H1 (cell line): ENCODE data around the gene GPR26. TPM values are rescaled to one million over a fixed set of nuclear protein-coding genes. Genes with fewer than 3 reads are reported as not detected.
A peak's percentile ranks its signal among the peaks of the same experiment; 100 is the strongest.

ENCODE experiments used
- CTCF ChIA-PET: fragments of 300-600 bp; sonication (Branson Sonifier 250); formaldehyde crosslinking; loops from one replicate; lab custom pipeline; 2021; ENCODE audit not compliant: partially characterized antibody; lab: Charles Lee
- POLR2A ChIA-PET: fragments of 300-600 bp; sonication (Branson Sonifier 250); formaldehyde crosslinking; loops from one replicate; lab custom pipeline; 2021; ENCODE audit warnings: inconsistent platforms; ENCODE audit not compliant: partially characterized antibody; lab: Charles Lee
- DNase-seq, 2 experiments: peaks; one replicate each; pipeline versions ENCODE4 v3.0.0 to v3.0.0-alpha.2; 2010 to 2022; ENCODE audit warnings: low spot score in 2 of 2, low read depth in 1 of 2, mixed read lengths in 1 of 2
- FAIRE-seq: peaks from 2 replicates; lab custom pipeline; 2011; peaks lifted over from hg19 to GRCh38; lab: Jason Lieb, UNC
- H2AFZ ChIP-seq: 2 replicates; pipeline ENCODE4 v1.8.1; 2012; ENCODE audit warnings: low read length, inconsistent platforms
- H2AK5ac ChIP-seq: 2 replicates; pipeline ENCODE4 v1.6.1; 2013; ENCODE audit warnings: low read depth, low read length
- H2BK120ac ChIP-seq: replicated peaks from 2 replicates; pipeline ENCODE3; 2013; ENCODE audit warnings: low read depth, low read length, inconsistent platforms
- H2BK12ac ChIP-seq: 2 replicates; pipeline ENCODE4 v1.6.1; 2013; ENCODE audit warnings: low read depth, low read length
- H2BK15ac ChIP-seq: 2 replicates; pipeline ENCODE4 v1.6.1; 2013; ENCODE audit warnings: low read length
- H2BK20ac ChIP-seq: 2 replicates; pipeline ENCODE4 v1.6.1; 2013; ENCODE audit warnings: low read length
- H2BK5ac ChIP-seq: 2 replicates; pipeline ENCODE4 v1.6.1; 2013; ENCODE audit warnings: low read depth, low read length
- H3K14ac ChIP-seq: 2 replicates; pipeline ENCODE4 v1.6.1; 2013; ENCODE audit warnings: inconsistent platforms; ENCODE audit not compliant: insufficient read length
- H3K18ac ChIP-seq: 2 replicates; pipeline ENCODE4 v1.6.1; 2013; ENCODE audit warnings: low read length; ENCODE audit errors: extremely low read depth
- H3K23ac ChIP-seq: 2 replicates; pipeline ENCODE4 v1.6.1; 2013; ENCODE audit warnings: inconsistent platforms; ENCODE audit not compliant: insufficient read length
- H3K23me2 ChIP-seq: 2 replicates; pipeline ENCODE4 v1.6.1; 2013; ENCODE audit warnings: low read depth, low read length
- H3K27ac ChIP-seq: 2 replicates; pipeline ENCODE4 v1.6.1; 2011; ENCODE audit warnings: low read depth, low read length, inconsistent platforms
- H3K27me3 ChIP-seq, 4 experiments: replicated peaks in 1 of 4; 1 replicate in 1 of 4; 2 replicates in 3 of 4; pipeline versions ENCODE4 v1.6.1 to v1.8.1; 2011 to 2013; ENCODE audit warnings: low read length in 3 of 4, mild to moderate bottlenecking in 3 of 4, inconsistent platforms in 2 of 4, mixed read lengths in 2 of 4, moderate library complexity in 1 of 4; ENCODE audit not compliant: control insufficient read depth in 3 of 4, insufficient read depth in 3 of 4; ENCODE audit errors: extremely low read depth in 1 of 4
- H3K36me3 ChIP-seq, 4 experiments: 2 replicates each; pipeline versions ENCODE4 v1.6.1 to v1.8.1; 2011 to 2013; ENCODE audit warnings: mild to moderate bottlenecking in 4 of 4, low read length in 3 of 4, moderate library complexity in 2 of 4, control low read depth in 1 of 4, inconsistent platforms in 1 of 4; ENCODE audit not compliant: insufficient read depth in 4 of 4, control insufficient read depth in 2 of 4
- H3K4ac ChIP-seq: replicated peaks from 2 replicates; pipeline ENCODE3; 2013; ENCODE audit warnings: low read length, low read depth, mixed read lengths, inconsistent platforms; ENCODE audit not compliant: insufficient read length
- H3K4me1 ChIP-seq, 4 experiments: replicated peaks in 1 of 4; 1 replicate in 1 of 4; 2 replicates in 3 of 4; pipeline versions ENCODE4 v1.6.1 to v1.8.1; 2011 to 2013; ENCODE audit warnings: low read length in 3 of 4, inconsistent platforms in 2 of 4, mixed read lengths in 1 of 4; ENCODE audit not compliant: insufficient read depth in 4 of 4, control insufficient read depth in 3 of 4
- H3K4me2 ChIP-seq, 2 experiments: 2 replicates each; pipeline versions ENCODE4 v1.6.1 to v1.8.1; 2011 to 2013; ENCODE audit warnings: low read depth in 2 of 2, low read length in 2 of 2, control low read depth in 1 of 2, inconsistent platforms in 1 of 2, mild to moderate bottlenecking in 1 of 2; ENCODE audit not compliant: insufficient read depth in 1 of 2
- H3K4me3 ChIP-seq, 4 experiments: fragments of 200-600, 300-600 bp in 1 of 4; sonication (generic), shearing (Covaris generic), sonication (Bioruptor Twin) in 1 of 4; 2 replicates each; pipeline versions ENCODE4 v1.5.1 to v1.8.1; 2011 to 2016; ENCODE audit warnings: low read length in 4 of 4, low read depth in 3 of 4, control low read depth in 2 of 4, inconsistent platforms in 2 of 4, mild to moderate bottlenecking in 2 of 4, mixed read lengths in 1 of 4, moderate library complexity in 1 of 4; ENCODE audit not compliant: insufficient read depth in 2 of 4; ENCODE audit errors: extremely low read depth in 1 of 4
- H3K56ac ChIP-seq: replicated peaks from 2 replicates; pipeline ENCODE3; 2013; ENCODE audit warnings: low read depth, mild to moderate bottlenecking, mixed read lengths, low read length, inconsistent platforms; ENCODE audit not compliant: insufficient read length
- H3K79me1 ChIP-seq: 2 replicates; pipeline ENCODE4 v1.6.1; 2013; ENCODE audit warnings: low read depth, low read length, control low read depth
- H3K79me2 ChIP-seq, 2 experiments: 2 replicates each; pipeline versions ENCODE4 v1.6.1 to v1.8.1; 2012 to 2013; ENCODE audit warnings: low read length in 2 of 2, mild to moderate bottlenecking in 2 of 2, inconsistent platforms in 1 of 2; ENCODE audit not compliant: insufficient read depth in 2 of 2, control insufficient read depth in 1 of 2
- H3K9ac ChIP-seq, 4 experiments: replicated peaks in 1 of 4; 1 replicate in 1 of 4; 2 replicates in 3 of 4; pipeline versions ENCODE4 v1.6.1 to v1.8.1; 2011 to 2013; ENCODE audit warnings: low read depth in 3 of 4, low read length in 3 of 4, control low read depth in 2 of 4, mild to moderate bottlenecking in 2 of 4, moderate library complexity in 2 of 4, inconsistent platforms in 1 of 4; ENCODE audit errors: extremely low read depth in 1 of 4
- H3K9me3 ChIP-seq, 2 experiments: 2 replicates each; pipeline versions ENCODE4 v1.6.1 to v1.8.1; 2012 to 2013; ENCODE audit warnings: mild to moderate bottlenecking in 2 of 2, moderate library complexity in 2 of 2, control low read depth in 1 of 2, inconsistent platforms in 1 of 2, low read depth in 1 of 2, low read length in 1 of 2, mixed read lengths in 1 of 2; ENCODE audit not compliant: insufficient read depth in 2 of 2
- H4K20me1 ChIP-seq, 2 experiments: replicated peaks in 1 of 2; 2 replicates each; pipeline versions ENCODE3 to v1.8.1; 2011 to 2013; ENCODE audit warnings: inconsistent platforms in 2 of 2, low read length in 2 of 2, mild to moderate bottlenecking in 1 of 2; ENCODE audit not compliant: insufficient read depth in 2 of 2, control insufficient read depth in 1 of 2
- H4K5ac ChIP-seq: 2 replicates; pipeline ENCODE4 v1.6.1; 2013; ENCODE audit warnings: low read length, low read depth, mixed read lengths, inconsistent platforms; ENCODE audit not compliant: insufficient read length
- H4K8ac ChIP-seq: 2 replicates; pipeline ENCODE4 v1.8.0; 2013; ENCODE audit warnings: mild to moderate bottlenecking, moderate library complexity, low read length, inconsistent platforms; ENCODE audit not compliant: insufficient read depth; ENCODE audit errors: extremely low read depth
- H4K91ac ChIP-seq: replicated peaks from 2 replicates; pipeline ENCODE3; 2013; ENCODE audit warnings: low read length, mixed read lengths, inconsistent platforms; ENCODE audit not compliant: insufficient read length
- BACH1 ChIP-seq: IDR thresholded peaks from 2 replicates; pipeline ENCODE4 v1.6.1; 2012; ENCODE audit warnings: low read length, improper control_type of control experiment
- CTCF ChIP-seq, 3 experiments: IDR thresholded peaks; 1 replicate in 2 of 3; 2 replicates in 1 of 3; pipeline versions ENCODE4 v1.5.1 to v1.6.1; 2011; ENCODE audit warnings: low read length in 3 of 3, mild to moderate bottlenecking in 3 of 3, inconsistent platforms in 2 of 3, low read depth in 1 of 3, moderate library complexity in 1 of 3; ENCODE audit not compliant: insufficient read depth in 1 of 3; ENCODE audit errors: control extremely low read depth in 1 of 3
- KDM5A ChIP-seq: fragments of 200-600 bp; IDR thresholded peaks from 2 replicates; pipeline ENCODE4 v1.7.1; 2012; ENCODE audit warnings: mild to moderate bottlenecking, low read length, inconsistent platforms, mixed read lengths
- MAFK ChIP-seq: IDR thresholded peaks from 2 replicates; pipeline ENCODE4 v1.6.1; 2012; ENCODE audit warnings: low read depth, mild to moderate bottlenecking, improper control_type of control experiment, low read length
- POLR2A ChIP-seq, 2 experiments: IDR thresholded peaks; 1 replicate in 1 of 2; 2 replicates in 1 of 2; pipeline ENCODE4 v1.6.1; 2011; ENCODE audit warnings: low read depth in 2 of 2, low read length in 2 of 2, mild to moderate bottlenecking in 2 of 2; ENCODE audit errors: control extremely low read depth in 1 of 2
- RAD21 ChIP-seq, 2 experiments: IDR thresholded peaks in 1 of 2; conservative IDR thresholded peaks in 1 of 2; 2 replicates each; pipeline ENCODE4 v1.6.1; 2011; ENCODE audit warnings: low read depth in 2 of 2, low read length in 2 of 2, improper control_type of control experiment in 1 of 2, inconsistent platforms in 1 of 2, mild to moderate bottlenecking in 1 of 2, moderate library complexity in 1 of 2
- RBBP5 ChIP-seq: IDR thresholded peaks from 2 replicates; pipeline ENCODE4 v1.7.1; 2012; ENCODE audit warnings: low read depth, mild to moderate bottlenecking, inconsistent platforms, low read length, moderate library complexity, borderline replicate concordance
- SIN3A ChIP-seq, 2 experiments: IDR thresholded peaks in 1 of 2; conservative IDR thresholded peaks in 1 of 2; 2 replicates each; pipeline ENCODE4 v1.6.1; 2011 to 2012; ENCODE audit warnings: low read length in 2 of 2, improper control_type of control experiment in 1 of 2, low read depth in 1 of 2, mild to moderate bottlenecking in 1 of 2
- TEAD4 ChIP-seq: IDR thresholded peaks from 2 replicates; pipeline ENCODE4 v1.6.1; 2012; ENCODE audit warnings: low read depth, low read length, inconsistent platforms, mixed read lengths
- ZNF274 ChIP-seq: IDR thresholded peaks from 2 replicates; pipeline ENCODE4 v1.7.0; 2012; ENCODE audit warnings: low read length, borderline replicate concordance; ENCODE audit errors: extremely low read depth
- WGBS, 2 experiments: shearing (Covaris generic) in 1 of 2; methylation state at CpG; one replicate each; pipeline versions ENCODE4 v1.1.6 to v1.1.7; 2013 to 2015; ENCODE audit warnings: low lambda C conversion rate in 2 of 2, mixed read lengths in 2 of 2, inconsistent platforms in 1 of 2, low coverage in 1 of 2, missing lambda C conversion rate in 1 of 2; ENCODE audit not compliant: insufficient replicate concordance in 2 of 2, insufficient coverage in 1 of 2, insufficient read length in 1 of 2; ENCODE audit errors: extremely low coverage in 1 of 2, missing lambda C conversion rate in 1 of 2; 5-methylcytosine and 5-hydroxymethylcytosine counted together
- polyA plus RNA-seq, 7 experiments: library from polyadenylated mRNA; depleted of rRNA in 3 of 7; stranded (reverse) in 5 of 7; unstranded in 2 of 7; fragments of >200 nt in 5 of 7; fragments of 200-250 nt in 2 of 7; gene quantifications; 1 replicate in 5 of 7; 2 replicates in 1 of 7; 4 replicates in 1 of 7; pipeline versions ENCODE4 v1.2.1 to v1.2.3, GENCODE V29; 2011 to 2013; ENCODE audit warnings: missing spikeins in 2 of 7, mixed read lengths in 2 of 7
- total RNA-seq: library from RNA; stranded (reverse); fragmentation: NEBNext Ultra II Directional; extraction: Animal tissue kit (Norgen Biotek cat#: 25700); gene quantifications from 2 replicates; pipeline ENCODE4 v1.2.1, GENCODE V29; 2021

GPR26 gene
- total and polyA plus RNA-seq, 2 of the 8 experiments (the other 6 are each of a cell fraction or from before 2014, with no cell fraction given) = 0.09 to 0.21 TPM

- DNase-seq = peak in 1 of 2 experiments; percentile 71
- Histone ChIP-seq H3K23me2 (no peaks in the 10 kb centered on the region), H2BK120ac (no peak overlapping the region), H2BK15ac (no peak overlapping the region), H4K20me1 (no peaks in the 10 kb centered on the region), H2BK20ac (no peak overlapping the region), H2BK5ac (no peak overlapping the region), H3K4me3 (no peak overlapping the region), H3K14ac (no peak overlapping the region), H2AFZ (no peak overlapping the region), H4K8ac (no peak overlapping the region), H3K27me3 (no peaks in the 10 kb centered on the region; a peak in 1 of 7 replicates), H3K9ac (no peak overlapping the region), H4K5ac (no peak overlapping the region), H3K4me2 (no peak overlapping the region), H3K4ac (no peak overlapping the region), H3K36me3 (no peaks in the 10 kb centered on the region), H3K27ac (no peak overlapping the region), H3K9me3 (no peaks in the 10 kb centered on the region), H3K79me1 (no peaks in the 10 kb centered on the region), H2BK12ac (no peak overlapping the region), H2AK5ac (no peak overlapping the region), H3K79me2 (no peaks in the 10 kb centered on the region), H3K56ac (no peak overlapping the region), H3K23ac (no peak overlapping the region), H4K91ac (no peak overlapping the region), H3K4me1 (peaks cover 0 to 4% (median 3%) of the 10 kb centered on the region in 4 experiments; a peak in 5 of 7 replicates), H3K18ac (no peak overlapping the region)
- TF ChIP-seq MAFK = peak; percentile 47; the same call in 1 of the 2 replicates
- TF ChIP-seq RBBP5 = no peak
- 0 out of 2 replicates have a peak, but pooled peaks have one; percentile 38 for TF ChIP-seq TEAD4
- peak; percentile 63 to 81 (median 72) for TF ChIP-seq CTCF (IDR thresholded peaks at IDR 0.05; ENCODE audit: control extremely low read depth in 1 of 3, insufficient read depth in 1 of 3, low read depth in 1 of 3, low read length in 3 of 3)
- TF ChIP-seq ZNF274 = no peak
- peak; percentile 83 to 92 for TF ChIP-seq RAD21 (IDR thresholded peaks at IDR 0.05 in 1 of 2, conservative IDR thresholded peaks at IDR 0.05 in 1 of 2; ENCODE audit: low read depth in 2 of 2, low read length in 2 of 2)
- TF ChIP-seq SIN3A (conservative IDR thresholded peaks at IDR 0.05 in 1 of 2, IDR thresholded peaks at IDR 0.05 in 1 of 2; ENCODE audit: low read depth in 1 of 2, low read length in 2 of 2) = 0 out of 4 replicates have a peak, but pooled peaks of 1 of the 2 experiments have one; percentile 26
- peak; percentile 63 for TF ChIP-seq BACH1
- no peak for TF ChIP-seq POLR2A (IDR thresholded peaks at IDR 0.05; ENCODE audit: control extremely low read depth in 1 of 2, low read depth in 2 of 2, low read length in 2 of 2)
- no peak for TF ChIP-seq KDM5A
- ChIA-PET POLR2A (interaction anchor here (1.0 to 1.2 kb wide), 2 partner anchors 16 to 61 kb away, joined by 3 read pairs; no protein-coding TSS in a partner anchor), CTCF (interaction anchor here (0.6 to 19.3 kb wide), 20 partner anchors 8 to 318 kb away, joined by 3 to 401 read pairs (median 4); no protein-coding TSS in a partner anchor)
- FAIRE-seq = peak; percentile 93
- 16% methylated on average over 2 of the region's 2 CpGs; no CpG with 5 or more reads in 1 of the 2 experiments for WGBS, 2 experiments
These were observed 10.4 kb upstream of the GPR26 start for GRCh38 chr10:123655751-123656150.
